Activated CD4-positive, alpha-beta T cell treated with anti-CD3 and anti-CD28 coated beads for 36 hours (primary cell): ENCODE results near the gene WAPL. TPM values are rescaled to one million over a fixed set of nuclear protein-coding genes. Genes with fewer than 3 reads are reported as not detected.
A peak's percentile ranks its signal among the peaks of the same experiment; 100 is the strongest.

Experiments
- ATAC-seq: fragments of 200-7000 bp; cut with Tn5 transposase; one replicate; pipeline ENCODE4 v1.10.0; 2021; ENCODE audit warnings: mild to moderate bottlenecking, moderate library complexity
- CTCF ChIA-PET: fragments of 350-600 bp; sonication (Branson Sonifier 250); formaldehyde crosslinking; loops from one replicate; lab custom pipeline; 2021; ENCODE audit warnings: antibody characterized with exemption; lab: Charles Lee
- POLR2A ChIA-PET: fragments of 350-600 bp; sonication (Branson Sonifier 250); formaldehyde crosslinking; loops from one replicate; lab custom pipeline; 2021; ENCODE audit warnings: antibody characterized with exemption, inconsistent platforms; lab: Charles Lee
- DNase-seq: peaks from one replicate; pipeline ENCODE4 v3.0.0-alpha.2; 2020
- H3K27ac Mint-ChIP-seq: one replicate; pipeline ENCODE4 v1.8.0; 2021; ENCODE audit warnings: mixed read lengths
- H3K27me3 Mint-ChIP-seq: one replicate; pipeline ENCODE4 v1.8.0; 2021; ENCODE audit warnings: mixed read lengths
- H3K36me3 Mint-ChIP-seq: one replicate; pipeline ENCODE4 v1.8.0; 2021; ENCODE audit warnings: low read depth, mixed read lengths
- H3K4me1 Mint-ChIP-seq: one replicate; pipeline ENCODE4 v1.8.0; 2021; ENCODE audit warnings: mixed read lengths
- H3K4me3 Mint-ChIP-seq: one replicate; pipeline ENCODE4 v1.8.0; 2021; ENCODE audit warnings: mild to moderate bottlenecking, moderate library complexity, mixed read lengths
- H3K9me3 Mint-ChIP-seq: one replicate; pipeline ENCODE4 v1.8.0; 2021; ENCODE audit warnings: low read depth, mixed read lengths
- intact Hi-C, 2 experiments: fragments of 100-400 bp; cut with DNase I in 1 of 2; cut with micrococcal nuclease in 1 of 2; formaldehyde crosslinking; loops; one replicate each; pipeline versions ENCODE4 v1.14.2 to v1.15.1; 2022 to 2024; cut with DNase I, micrococcal nuclease
- total RNA-seq, 2 experiments: library from RNA; stranded (reverse); gene quantifications; one replicate each; pipeline ENCODE4 v1.2.3, GENCODE V29; 2021

The WAPL gene
- total RNA-seq, 2 experiments from 2014 or later, result 37.4 to 43.2 TPM

GRCh38 chr10:86522510-86522855, 891 bp upstream of the WAPL start:
- intact Hi-C loops, result loop anchor here in 1 of 2 experiments (2.0 kb wide), 1 partner anchor 14 kb away; no protein-coding TSS in a partner anchor
- no peak for ATAC-seq
- H3K4me1 Mint-ChIP-seq, result peaks cover 54% of the 10 kb centered on the region

GRCh38 chr10:86520871-86521677, 518 bp downstream of the WAPL start:
- Mint-ChIP-seq H3K36me3 (peaks cover 27% of the 10 kb centered on the region), H3K27ac (peak overlapping the region; percentile 88), H3K27me3 (no peaks in the 10 kb centered on the region), H3K4me3 (peak overlapping the region; percentile 82), H3K9me3 (no peaks in the 10 kb centered on the region), H3K4me1 (peaks cover 68% of the 10 kb centered on the region)
- intact Hi-C loops, result loop anchor here (1.0 to 2.0 kb wide), 6 partner anchors 15 to 574 kb away; partner anchors contain the start of genes BMPR1A (in 1 of the 2), GLUD1 (in 1 of the 2) and SHLD2 (in 1 of the 2)
- DNase-seq (peak; percentile 70), ATAC-seq (peak; percentile 9)
- ChIA-PET CTCF (interaction anchor here (2.0 kb wide), 1 partner anchor 121 kb away, joined by 8 read pairs; no protein-coding TSS in a partner anchor), POLR2A (interaction anchor here (1.6 kb wide), 1 partner anchor 121 kb away, joined by 3 read pairs; no protein-coding TSS in a partner anchor)

More at GRCh38 chr10:86522510-86522855, 891 bp upstream of the WAPL start:
- no peaks in the 10 kb centered on the region for H3K27me3 Mint-ChIP-seq
- ChIA-PET POLR2A (interaction anchor here (0.7 to 1.6 kb wide), 2 partner anchors 55 to 122 kb away, joined by 3 read pairs; no protein-coding TSS in a partner anchor), CTCF (interaction anchor here (1.1 to 2.0 kb wide), 3 partner anchors 10 to 122 kb away, joined by 3 to 8 read pairs (median 8); no protein-coding TSS in a partner anchor)
- no peak for DNase-seq
- H3K4me3 Mint-ChIP-seq, result peak overlapping the region; percentile 82
- peaks cover 15% of the 10 kb centered on the region for H3K36me3 Mint-ChIP-seq
- H3K9me3 Mint-ChIP-seq, result no peaks in the 10 kb centered on the region
- peak overlapping the region; percentile 88 for H3K27ac Mint-ChIP-seq

GRCh38 chr10:86518781-86519180, 2.8 kb downstream of the WAPL start:
- H3K27me3 Mint-ChIP-seq, result no peaks in the 10 kb centered on the region
- no peak for DNase-seq
- no peak overlapping the region for H3K27ac Mint-ChIP-seq
- peaks cover 43% of the 10 kb centered on the region for H3K36me3 Mint-ChIP-seq
- H3K4me1 Mint-ChIP-seq, result peaks cover 75% of the 10 kb centered on the region
- peak overlapping the region; percentile 82 for H3K4me3 Mint-ChIP-seq
- no peak for ATAC-seq
- ChIA-PET CTCF (interaction anchor here (0.7 to 1.0 kb wide), 2 partner anchors 120 to 448 kb away, joined by 3 read pairs; no protein-coding TSS in a partner anchor), POLR2A (interaction anchor here (0.6 kb wide), 1 partner anchor 46 kb away, joined by 3 read pairs; no protein-coding TSS in a partner anchor)
- intact Hi-C loops, result loop anchor here in 1 of 2 experiments (2.0 kb wide), 1 partner anchor 14 kb away; no protein-coding TSS in a partner anchor
- H3K9me3 Mint-ChIP-seq, result no peaks in the 10 kb centered on the region

- ATAC-seq (no peak), DNase-seq (no peak)
- H3K4me1 Mint-ChIP-seq, result peaks cover 54% of the 10 kb centered on the region
- POLR2A ChIA-PET, result no interaction called here
- H3K4me3 Mint-ChIP-seq, result no peak overlapping the region
- H3K9me3 Mint-ChIP-seq, result no peaks in the 10 kb centered on the region
- intact Hi-C loops, result no loop called here
- peaks cover 35% of the 10 kb centered on the region for H3K36me3 Mint-ChIP-seq
- H3K27me3 Mint-ChIP-seq, result no peaks in the 10 kb centered on the region
- CTCF ChIA-PET, result interaction anchor here (0.8 kb wide), 1 partner anchor 10 kb away, joined by 3 read pairs; no protein-coding TSS in a partner anchor
- H3K27ac Mint-ChIP-seq, result no peak overlapping the region
Observed at GRCh38 chr10:86512137-86512536, 9.5 kb downstream of the WAPL start.

- H3K4me1 Mint-ChIP-seq, result peaks cover 48% of the 10 kb centered on the region
- H3K27me3 Mint-ChIP-seq, result no peaks in the 10 kb centered on the region
- CTCF ChIA-PET, result no interaction called here
- no peak overlapping the region for H3K4me3 Mint-ChIP-seq
- peaks cover 27% of the 10 kb centered on the region for H3K36me3 Mint-ChIP-seq
- POLR2A ChIA-PET, result no interaction called here
- no peak overlapping the region for H3K27ac Mint-ChIP-seq
- ATAC-seq, result no peak
- no peaks in the 10 kb centered on the region for H3K9me3 Mint-ChIP-seq
- intact Hi-C loops, result no loop called here
- DNase-seq, result no peak
Observed at GRCh38 chr10:86511027-86511865, 10.3 kb downstream of the WAPL start.

GRCh38 chr10:86509145-86509544, 12.4 kb downstream of the WAPL start:
- H3K4me3 Mint-ChIP-seq, result no peak overlapping the region
- H3K4me1 Mint-ChIP-seq, result peaks cover 43% of the 10 kb centered on the region
- intact Hi-C loops, result no loop called here
- no peaks in the 10 kb centered on the region for H3K27me3 Mint-ChIP-seq
- POLR2A ChIA-PET, result interaction anchor here (0.6 kb wide), 1 partner anchor 134 kb away, joined by 3 read pairs; no protein-coding TSS in a partner anchor
- H3K27ac Mint-ChIP-seq, result no peak overlapping the region
- CTCF ChIA-PET, result interaction anchor here (0.7 kb wide), 1 partner anchor 37 kb away, joined by 3 read pairs; no protein-coding TSS in a partner anchor
- peaks cover 14% of the 10 kb centered on the region for H3K36me3 Mint-ChIP-seq
- ATAC-seq (no peak), DNase-seq (no peak)
- H3K9me3 Mint-ChIP-seq, result no peaks in the 10 kb centered on the region

GRCh38 chr10:86508217-86508616, 13.4 kb downstream of the WAPL start:
- POLR2A ChIA-PET, result interaction anchor here (1.0 kb wide), 1 partner anchor 9 kb away, joined by 4 read pairs; no protein-coding TSS in a partner anchor
- Mint-ChIP-seq H3K36me3 (peaks cover 13% of the 10 kb centered on the region), H3K4me1 (peaks cover 37% of the 10 kb centered on the region), H3K4me3 (no peak overlapping the region), H3K27ac (no peak overlapping the region), H3K27me3 (no peaks in the 10 kb centered on the region), H3K9me3 (no peaks in the 10 kb centered on the region)
- ATAC-seq (no peak), DNase-seq (no peak)
- CTCF ChIA-PET, result interaction anchor here (0.6 to 1.2 kb wide), 5 partner anchors 10 to 108 kb away, joined by 3 to 4 read pairs (median 3); no protein-coding TSS in a partner anchor
- intact Hi-C loops, result no loop called here

- H3K4me1 Mint-ChIP-seq, result peaks cover 35% of the 10 kb centered on the region
- ATAC-seq, result no peak
- H3K27ac Mint-ChIP-seq, result no peak overlapping the region
- no peak overlapping the region for H3K4me3 Mint-ChIP-seq
- ChIA-PET POLR2A (no interaction called here), CTCF (interaction anchor here (0.7 kb wide), 1 partner anchor 135 kb away, joined by 3 read pairs; no protein-coding TSS in a partner anchor)
- H3K9me3 Mint-ChIP-seq, result no peaks in the 10 kb centered on the region
- H3K27me3 Mint-ChIP-seq, result no peaks in the 10 kb centered on the region
- intact Hi-C loops, result no loop called here
- DNase-seq, result no peak
- peaks cover 12% of the 10 kb centered on the region for H3K36me3 Mint-ChIP-seq
Observed at GRCh38 chr10:86506499-86506898, 15.1 kb downstream of the WAPL start.

GRCh38 chr10:86506062-86506461, 15.5 kb downstream of the WAPL start:
- H3K9me3 Mint-ChIP-seq, result no peaks in the 10 kb centered on the region
- H3K4me3 Mint-ChIP-seq, result no peak overlapping the region
- DNase-seq, result no peak
- intact Hi-C loops, result no loop called here
- no peak for ATAC-seq
- CTCF ChIA-PET, result interaction anchor here (0.7 kb wide), 1 partner anchor 136 kb away, joined by 3 read pairs; no protein-coding TSS in a partner anchor
- POLR2A ChIA-PET, result no interaction called here
- peak overlapping the region; percentile 67 for H3K27ac Mint-ChIP-seq
- no peaks in the 10 kb centered on the region for H3K27me3 Mint-ChIP-seq
- peaks cover 12% of the 10 kb centered on the region for H3K36me3 Mint-ChIP-seq
- H3K4me1 Mint-ChIP-seq, result peaks cover 37% of the 10 kb centered on the region

- H3K36me3 Mint-ChIP-seq, result peaks cover 20% of the 10 kb centered on the region
- intact Hi-C loops, result loop anchor here in 1 of 2 experiments (2.0 kb wide), 1 partner anchor 14 kb away; no protein-coding TSS in a partner anchor
- H3K27ac Mint-ChIP-seq, result peak overlapping the region; percentile 43
- no peak overlapping the region for H3K4me3 Mint-ChIP-seq
- no peaks in the 10 kb centered on the region for H3K27me3 Mint-ChIP-seq
- ChIA-PET CTCF (interaction anchor here (0.8 kb wide), 1 partner anchor 77 kb away, joined by 3 read pairs; no protein-coding TSS in a partner anchor), POLR2A (no interaction called here)
- no peaks in the 10 kb centered on the region for H3K9me3 Mint-ChIP-seq
- H3K4me1 Mint-ChIP-seq, result peaks cover 49% of the 10 kb centered on the region
- ATAC-seq, result no peak
- no peak for DNase-seq
Observed at GRCh38 chr10:86504510-86504909, 17.1 kb downstream of the WAPL start.
